ENCODE results near the gene SHFL.

Gene SHFL

GRCh38 chr19:10096615-10096963 is 10.5 kb downstream of the SHFL start:
- H3K4me1 ChIP-seq (ENCODE audit: control insufficient read depth, insufficient read depth, low read length), result no peaks in the 10 kb centered on the region; the same call in 1 of the 2 replicates

GRCh38 chr19:10100163-10100785 is 14.2 kb downstream of the SHFL start:
- H3K36me3 ChIP-seq (ENCODE audit: control insufficient read depth, insufficient read depth, low read length), result no peaks in the 10 kb centered on the region
- peaks cover 3% of the 10 kb centered on the region; the same call in 1 of the 2 replicates for H3K27me3 ChIP-seq (ENCODE audit: control insufficient read depth, insufficient read depth, low read length)
- no peaks in the 10 kb centered on the region; the same call in 1 of the 2 replicates for H3K4me1 ChIP-seq (ENCODE audit: control insufficient read depth, insufficient read depth, low read length)
- DNase-seq (ENCODE audit: low read depth, low spot score), result no peak
- no peak overlapping the region for H3K4me3 ChIP-seq (ENCODE audit: low read length)
- H3K9me3 ChIP-seq (ENCODE audit: control insufficient read depth, insufficient read depth, low read length), result no peaks in the 10 kb centered on the region
- H3K27ac ChIP-seq (ENCODE audit: low read length), result no peak overlapping the region
- WGBS (ENCODE audit: insufficient coverage, insufficient read length), result no CpG with 5 or more reads among the region's 5 CpGs

More at GRCh38 chr19:10096615-10096963, 10.5 kb downstream of the SHFL start:
- no CpG with 5 or more reads among the region's 26 CpGs for WGBS (ENCODE audit: insufficient coverage, insufficient read length)
- H3K27me3 ChIP-seq (ENCODE audit: control insufficient read depth, insufficient read depth, low read length), result peaks cover 3% of the 10 kb centered on the region; the same call in 1 of the 2 replicates
- H3K4me3 ChIP-seq (ENCODE audit: low read length), result peak overlapping the region; percentile 18; the same call in 1 of the 2 replicates
- H3K9me3 ChIP-seq (ENCODE audit: control insufficient read depth, insufficient read depth, low read length), result no peaks in the 10 kb centered on the region
- 0 out of 2 replicates have a peak, but pooled peaks cover 2% of the 10 kb centered on the region for H3K36me3 ChIP-seq (ENCODE audit: control insufficient read depth, insufficient read depth, low read length)
- no peak overlapping the region for H3K27ac ChIP-seq (ENCODE audit: low read length)
- no peak for DNase-seq (ENCODE audit: low read depth, low spot score)

GRCh38 chr19:10102787-10103236 is 16.7 kb downstream of the SHFL start:
- H3K9me3 ChIP-seq (ENCODE audit: control insufficient read depth, insufficient read depth, low read length), result no peaks in the 10 kb centered on the region
- no peak overlapping the region for H3K4me3 ChIP-seq (ENCODE audit: low read length)
- H3K36me3 ChIP-seq (ENCODE audit: control insufficient read depth, insufficient read depth, low read length), result peaks cover 3% of the 10 kb centered on the region
- no peaks in the 10 kb centered on the region for H3K4me1 ChIP-seq (ENCODE audit: control insufficient read depth, insufficient read depth, low read length)
- DNase-seq (ENCODE audit: low read depth, low spot score), result no peak
- no peaks in the 10 kb centered on the region for H3K27me3 ChIP-seq (ENCODE audit: control insufficient read depth, insufficient read depth, low read length)
- H3K27ac ChIP-seq (ENCODE audit: low read length), result no peak overlapping the region
- no CpG with 5 or more reads among the region's 7 CpGs for WGBS (ENCODE audit: insufficient coverage, insufficient read length)

GRCh38 chr19:10104130-10104513 is 18.0 kb downstream of the SHFL start:
- H3K27ac ChIP-seq (ENCODE audit: low read length), result no peak overlapping the region
- no peak overlapping the region for H3K4me3 ChIP-seq (ENCODE audit: low read length)
- H3K4me1 ChIP-seq (ENCODE audit: control insufficient read depth, insufficient read depth, low read length), result no peaks in the 10 kb centered on the region
- H3K27me3 ChIP-seq (ENCODE audit: control insufficient read depth, insufficient read depth, low read length), result no peaks in the 10 kb centered on the region
- DNase-seq (ENCODE audit: low read depth, low spot score), result no peak
- H3K9me3 ChIP-seq (ENCODE audit: control insufficient read depth, insufficient read depth, low read length), result no peaks in the 10 kb centered on the region
- peaks cover 11% of the 10 kb centered on the region for H3K36me3 ChIP-seq (ENCODE audit: control insufficient read depth, insufficient read depth, low read length)

- Histone ChIP-seq H3K36me3 (ENCODE audit: control insufficient read depth, insufficient read depth, low read length) (peaks cover 19% of the 10 kb centered on the region), H3K9me3 (ENCODE audit: control insufficient read depth, insufficient read depth, low read length) (no peaks in the 10 kb centered on the region), H3K4me1 (ENCODE audit: control insufficient read depth, insufficient read depth, low read length) (no peaks in the 10 kb centered on the region), H3K4me3 (ENCODE audit: low read length) (no peak overlapping the region), H3K27ac (ENCODE audit: low read length) (no peak overlapping the region), H3K27me3 (ENCODE audit: control insufficient read depth, insufficient read depth, low read length) (no peaks in the 10 kb centered on the region)
- no peak for DNase-seq (ENCODE audit: low read depth, low spot score)
- no CpG with 5 or more reads among the region's 15 CpGs for WGBS (ENCODE audit: insufficient coverage, insufficient read length)
Measured at GRCh38 chr19:10104665-10105508, 18.8 kb downstream of the SHFL start.

GRCh38 chr19:10105509-10106099 is 19.5 kb downstream of the SHFL start:
- no peak for DNase-seq (ENCODE audit: low read depth, low spot score)
- Histone ChIP-seq H3K9me3 (ENCODE audit: control insufficient read depth, insufficient read depth, low read length) (no peaks in the 10 kb centered on the region), H3K36me3 (ENCODE audit: control insufficient read depth, insufficient read depth, low read length) (peaks cover 26% of the 10 kb centered on the region), H3K4me3 (ENCODE audit: low read length) (no peak overlapping the region), H3K27ac (ENCODE audit: low read length) (no peak overlapping the region), H3K27me3 (ENCODE audit: control insufficient read depth, insufficient read depth, low read length) (no peaks in the 10 kb centered on the region), H3K4me1 (ENCODE audit: control insufficient read depth, insufficient read depth, low read length) (no peaks in the 10 kb centered on the region)
- no CpG with 5 or more reads among the region's 16 CpGs for WGBS (ENCODE audit: insufficient coverage, insufficient read length)

GRCh38 chr19:10106100-10106936 is 20.2 kb downstream of the SHFL start, which contains the start of gene PPAN:
TSS of gene PPAN (plus strand) at chr19:10106362. CDS start at chr19:10106395, 33 bp downstream.
- H3K27me3 ChIP-seq (ENCODE audit: control insufficient read depth, insufficient read depth, low read length), result no peaks in the 10 kb centered on the region
- H3K9me3 ChIP-seq (ENCODE audit: control insufficient read depth, insufficient read depth, low read length), result no peaks in the 10 kb centered on the region
- no peaks in the 10 kb centered on the region for H3K4me1 ChIP-seq (ENCODE audit: control insufficient read depth, insufficient read depth, low read length)
- no peak within 1 kb of the TSS for H3K27ac ChIP-seq (ENCODE audit: low read length)
- H3K36me3 ChIP-seq (ENCODE audit: control insufficient read depth, insufficient read depth, low read length), result peaks cover 30% of the 10 kb centered on the region
- peak; percentile 93 for DNase-seq (ENCODE audit: low read depth, low spot score)
- H3K4me3 ChIP-seq (ENCODE audit: low read length), result peak within 1 kb of the TSS; percentile 56
- no CpG with 5 or more reads among the region's 71 CpGs for WGBS (ENCODE audit: insufficient coverage, insufficient read length)

- H3K36me3 ChIP-seq (ENCODE audit: control insufficient read depth, insufficient read depth, low read length), result peaks cover 33% of the 10 kb centered on the region
- no peaks in the 10 kb centered on the region for H3K27me3 ChIP-seq (ENCODE audit: control insufficient read depth, insufficient read depth, low read length)
- DNase-seq (ENCODE audit: low read depth, low spot score), result no peak
- WGBS (ENCODE audit: insufficient coverage, insufficient read length), result no CpG with 5 or more reads among the region's 10 CpGs
- no peaks in the 10 kb centered on the region for H3K9me3 ChIP-seq (ENCODE audit: control insufficient read depth, insufficient read depth, low read length)
- no peak overlapping the region for H3K27ac ChIP-seq (ENCODE audit: low read length)
- peak overlapping the region; percentile 56; the same call in 1 of the 2 replicates for H3K4me3 ChIP-seq (ENCODE audit: low read length)
- no peaks in the 10 kb centered on the region for H3K4me1 ChIP-seq (ENCODE audit: control insufficient read depth, insufficient read depth, low read length)
Measured at GRCh38 chr19:10107254-10107653, 21.1 kb downstream of the SHFL start.

- H3K4me3 ChIP-seq (ENCODE audit: low read length), result no peak overlapping the region
Measured at GRCh38 chr19:10107817-10108367, 21.8 kb downstream of the SHFL start.

More at GRCh38 chr19:10107817-10108367, 21.8 kb downstream of the SHFL start:
- Histone ChIP-seq H3K4me1 (ENCODE audit: control insufficient read depth, insufficient read depth, low read length) (no peaks in the 10 kb centered on the region), H3K9me3 (ENCODE audit: control insufficient read depth, insufficient read depth, low read length) (no peaks in the 10 kb centered on the region), H3K27me3 (ENCODE audit: control insufficient read depth, insufficient read depth, low read length) (no peaks in the 10 kb centered on the region), H3K36me3 (ENCODE audit: control insufficient read depth, insufficient read depth, low read length) (peaks cover 33% of the 10 kb centered on the region), H3K27ac (ENCODE audit: low read length) (no peak overlapping the region)
- no peak for DNase-seq (ENCODE audit: low read depth, low spot score)
- no CpG with 5 or more reads among the region's 14 CpGs for WGBS (ENCODE audit: insufficient coverage, insufficient read length)
